GM13977 (cell line): Measurements from ENCODE around the gene SLC22A9.
"Not testable (repeated sequence)": the region's sequence is repeated elsewhere in the genome, so short reads cannot be mapped to it uniquely, and the experiment has no call there.

Experiments used
- DNase-seq: peaks from one replicate; pipeline ENCODE4 v3.0.0; 2012; ENCODE audit warnings: low spot score
- in situ Hi-C: fragments of 300-500 bp; cut with MboI; formaldehyde crosslinking; loops from one replicate; pipeline ENCODE4 v1.12.0; 2022; ENCODE audit warnings: low sequenced_read_pairs, low pct_unique_long_range_greater_than_20kb, mixed read lengths, inconsistent platforms; ENCODE audit not compliant: unreplicated experiment
- TF ChIP-seq, protein P1 (sequence below): IDR thresholded peaks from 2 replicates; pipeline ENCODE4 v1.5.1; 2012; ENCODE audit warnings: mild to moderate bottlenecking, control low read depth; ENCODE audit not compliant: insufficient read depth; ENCODE audit errors: extremely low read depth, missing control alignments

Gene SLC22A9

DNA sequence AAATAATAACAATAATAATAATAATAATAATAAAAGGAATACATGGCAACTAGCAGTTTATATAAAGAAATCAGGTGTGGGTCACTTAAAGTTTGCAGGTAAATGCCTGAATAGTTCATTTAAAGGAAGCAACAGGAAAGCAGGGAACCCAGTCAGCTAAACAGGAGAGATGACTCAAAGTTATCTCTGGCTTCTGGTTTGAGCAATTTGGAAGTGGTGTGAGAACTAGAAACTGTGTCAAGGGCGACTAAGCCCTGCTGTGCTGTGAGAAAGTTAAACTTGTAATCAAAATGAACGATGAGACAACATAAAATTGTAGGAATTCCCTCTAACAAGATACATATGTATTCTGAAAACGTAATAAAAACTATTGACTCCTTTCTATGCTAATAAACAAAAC, 35.5 kb downstream of the SLC22A9 start:
- TF ChIP-seq, protein P1, sequence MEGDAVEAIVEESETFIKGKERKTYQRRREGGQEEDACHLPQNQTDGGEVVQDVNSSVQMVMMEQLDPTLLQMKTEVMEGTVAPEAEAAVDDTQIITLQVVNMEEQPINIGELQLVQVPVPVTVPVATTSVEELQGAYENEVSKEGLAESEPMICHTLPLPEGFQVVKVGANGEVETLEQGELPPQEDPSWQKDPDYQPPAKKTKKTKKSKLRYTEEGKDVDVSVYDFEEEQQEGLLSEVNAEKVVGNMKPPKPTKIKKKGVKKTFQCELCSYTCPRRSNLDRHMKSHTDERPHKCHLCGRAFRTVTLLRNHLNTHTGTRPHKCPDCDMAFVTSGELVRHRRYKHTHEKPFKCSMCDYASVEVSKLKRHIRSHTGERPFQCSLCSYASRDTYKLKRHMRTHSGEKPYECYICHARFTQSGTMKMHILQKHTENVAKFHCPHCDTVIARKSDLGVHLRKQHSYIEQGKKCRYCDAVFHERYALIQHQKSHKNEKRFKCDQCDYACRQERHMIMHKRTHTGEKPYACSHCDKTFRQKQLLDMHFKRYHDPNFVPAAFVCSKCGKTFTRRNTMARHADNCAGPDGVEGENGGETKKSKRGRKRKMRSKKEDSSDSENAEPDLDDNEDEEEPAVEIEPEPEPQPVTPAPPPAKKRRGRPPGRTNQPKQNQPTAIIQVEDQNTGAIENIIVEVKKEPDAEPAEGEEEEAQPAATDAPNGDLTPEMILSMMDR: no peak
- in situ Hi-C loops: no loop called here
- no peak for DNase-seq

DNA sequence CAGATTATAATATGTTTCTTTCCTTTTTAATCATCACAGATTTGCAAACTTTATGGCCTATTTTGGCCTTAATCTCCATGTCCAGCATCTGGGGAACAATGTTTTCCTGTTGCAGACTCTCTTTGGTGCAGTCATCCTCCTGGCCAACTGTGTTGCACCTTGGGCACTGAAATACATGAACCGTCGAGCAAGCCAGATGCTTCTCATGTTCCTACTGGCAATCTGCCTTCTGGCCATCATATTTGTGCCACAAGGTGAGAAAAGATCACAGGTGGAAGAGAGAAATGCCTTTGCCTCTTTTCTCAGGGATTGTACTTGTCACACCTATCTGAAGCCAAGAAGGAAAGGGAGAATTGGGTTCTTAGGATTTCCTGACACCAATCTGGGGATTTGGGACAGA, 36.9 kb downstream of the SLC22A9 start:
- TF ChIP-seq, protein P1: no peak
- in situ Hi-C loops: no loop called here
- no peak for DNase-seq

DNA sequence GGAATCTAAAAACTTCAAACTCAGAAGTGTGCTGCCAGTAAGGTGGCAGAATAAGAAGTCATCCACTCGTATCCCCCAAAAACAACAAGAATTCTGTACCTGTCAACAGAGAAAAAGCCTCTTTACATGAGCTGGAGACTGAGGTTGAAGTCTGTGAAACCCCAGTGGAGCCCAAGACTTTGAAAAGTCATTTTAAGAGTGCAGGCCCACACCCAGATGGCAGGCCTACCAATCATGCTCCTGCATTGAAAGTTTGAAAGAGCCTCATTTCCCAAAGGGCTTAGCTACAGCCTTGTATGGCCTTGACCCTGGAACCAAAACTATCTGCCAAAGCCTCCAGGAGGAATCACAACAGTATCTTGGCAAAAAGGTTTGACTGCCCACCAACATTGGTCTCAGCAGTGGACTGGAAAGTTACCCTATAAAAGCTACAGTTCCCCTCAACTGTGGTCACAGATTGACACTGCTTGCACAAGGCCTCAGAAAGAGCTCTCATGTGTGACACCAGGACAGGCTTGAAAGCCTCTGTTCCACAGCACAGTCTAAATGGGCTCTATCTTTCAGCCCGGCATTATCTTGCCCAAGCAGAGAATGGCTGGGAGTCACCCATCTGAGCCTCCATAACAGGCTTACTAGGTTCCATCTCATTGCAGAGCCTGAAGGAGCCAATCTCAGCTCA, 47.7 kb downstream of the SLC22A9 start:
- TF ChIP-seq, protein P1: no peak
- DNase-seq: no peak
- in situ Hi-C loops: no loop called here

DNA sequence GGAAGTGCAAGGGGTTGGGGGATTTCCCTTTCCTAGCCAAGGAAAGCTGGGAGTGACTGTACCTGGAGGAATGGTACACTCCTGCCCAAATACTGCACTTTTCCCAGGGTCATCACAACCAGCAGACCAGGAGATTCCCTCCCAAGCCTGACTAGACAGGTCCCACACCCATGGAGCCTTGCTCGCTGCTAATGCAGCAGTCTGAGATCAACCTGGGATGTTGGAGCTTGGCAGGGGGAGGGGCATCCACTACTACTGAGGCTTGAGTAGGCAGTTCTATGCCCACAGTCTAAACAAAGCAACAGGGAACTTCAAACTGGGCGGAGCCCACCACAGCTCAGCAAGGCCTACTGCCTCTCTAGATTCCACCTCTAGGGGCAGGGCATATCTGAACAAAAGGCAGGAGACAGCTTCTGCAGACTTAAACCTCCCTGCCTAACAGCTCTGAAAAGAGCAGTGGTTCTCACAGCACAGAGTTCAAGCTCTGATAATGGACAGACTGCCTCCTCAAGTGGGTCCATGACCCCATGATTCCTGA, 58.5 kb downstream of the SLC22A9 start:
- TF ChIP-seq, protein P1: no peak
- DNase-seq: no peak
- in situ Hi-C loops: no loop called here

DNA sequence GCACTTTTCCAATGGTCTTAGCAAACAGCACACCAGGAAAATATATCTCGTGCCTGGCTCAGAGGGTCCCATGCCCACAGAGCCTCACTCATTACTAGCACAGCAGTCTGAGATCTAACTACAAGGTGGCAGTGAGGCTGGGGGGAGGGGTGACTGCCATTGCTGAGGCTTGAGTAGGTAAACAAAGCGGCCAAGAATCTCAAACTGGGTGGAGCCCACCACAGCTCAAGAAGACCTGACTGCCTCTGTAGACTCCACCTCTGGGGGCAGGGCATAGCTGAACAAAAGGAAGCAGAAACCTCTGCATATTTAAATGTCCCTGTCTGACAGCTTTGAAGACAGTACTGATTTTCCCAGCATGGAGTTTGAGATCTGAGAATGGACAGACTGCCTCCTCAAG, 61.1 kb downstream of the SLC22A9 start:
- DNase-seq, in situ Hi-C loops: not testable (repeated sequence)

DNA sequence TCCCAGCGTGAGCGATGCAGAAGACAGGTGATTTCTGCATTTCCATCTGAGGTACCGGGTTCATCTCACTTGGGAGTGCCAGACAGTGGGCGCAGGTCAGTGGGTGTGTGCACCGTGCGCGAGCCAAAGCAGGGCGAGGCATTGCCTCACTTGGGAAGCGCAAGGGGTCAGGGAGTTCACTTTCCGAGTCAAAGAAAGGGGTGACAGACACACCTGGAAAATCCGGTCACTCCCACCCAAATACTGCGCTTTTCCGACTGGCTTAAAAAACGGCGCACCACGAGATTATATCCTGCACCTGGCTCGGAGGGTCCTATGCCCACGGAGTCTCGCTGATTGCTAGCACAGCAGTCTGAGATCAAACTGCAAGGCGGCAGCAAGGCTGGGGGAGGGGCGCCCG, 65.8 kb downstream of the SLC22A9 start:
- in situ Hi-C loops, DNase-seq: not testable (repeated sequence)

DNA sequence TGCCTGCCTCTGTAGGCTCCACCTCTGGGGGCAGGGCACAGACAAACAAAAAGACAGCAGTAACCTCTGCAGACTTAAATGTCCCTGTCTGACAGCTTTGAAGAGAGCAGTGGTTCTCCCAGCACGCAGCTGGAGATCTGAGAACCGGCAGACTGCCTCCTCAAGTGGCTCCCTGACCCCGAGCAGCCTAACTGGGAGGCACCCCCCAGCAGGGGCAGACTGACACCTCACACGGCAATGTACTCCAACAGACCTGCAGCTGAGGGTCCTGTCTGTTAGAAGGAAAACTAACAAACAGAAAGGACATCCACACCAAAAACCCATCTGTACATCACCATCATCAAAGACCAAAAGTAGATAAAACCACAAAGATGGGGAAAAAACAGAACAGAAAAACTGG, 66.2 kb downstream of the SLC22A9 start:
- DNase-seq, in situ Hi-C loops: not testable (repeated sequence)

DNA sequence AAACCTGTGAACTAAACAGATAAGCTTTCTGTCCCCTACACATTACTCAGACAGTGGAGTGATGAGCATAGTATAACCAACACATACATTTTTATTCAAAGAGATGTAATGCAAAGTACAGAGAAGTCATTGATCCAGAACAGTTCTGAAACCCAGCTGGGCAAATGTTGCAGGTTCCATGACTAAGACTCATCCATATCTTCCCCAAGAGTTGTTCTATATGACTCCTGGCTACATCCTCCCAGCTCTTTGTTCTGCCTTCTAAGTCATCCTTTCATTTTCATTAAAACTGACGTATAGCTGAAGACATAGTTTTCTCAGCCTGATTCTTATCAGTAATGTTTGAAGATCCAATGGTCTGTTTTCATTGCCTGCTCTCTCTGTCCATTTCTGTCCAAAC, 74.1 kb downstream of the SLC22A9 start:
- in situ Hi-C loops: no loop called here
- DNase-seq: no peak
- TF ChIP-seq, protein P1: no peak
